Measurements from ENCODE around the gene IMP3. TPM values are rescaled to one million over a fixed set of nuclear protein-coding genes. Genes with fewer than 3 reads are reported as not detected.
"Not testable (repeated sequence)": the region's sequence is repeated elsewhere in the genome, so short reads cannot be mapped to it uniquely, and the experiment has no call there.

Gene IMP3
- total and polyA plus RNA-seq, 2 experiments from 2014 or later = 105 to 116 TPM

DNA sequence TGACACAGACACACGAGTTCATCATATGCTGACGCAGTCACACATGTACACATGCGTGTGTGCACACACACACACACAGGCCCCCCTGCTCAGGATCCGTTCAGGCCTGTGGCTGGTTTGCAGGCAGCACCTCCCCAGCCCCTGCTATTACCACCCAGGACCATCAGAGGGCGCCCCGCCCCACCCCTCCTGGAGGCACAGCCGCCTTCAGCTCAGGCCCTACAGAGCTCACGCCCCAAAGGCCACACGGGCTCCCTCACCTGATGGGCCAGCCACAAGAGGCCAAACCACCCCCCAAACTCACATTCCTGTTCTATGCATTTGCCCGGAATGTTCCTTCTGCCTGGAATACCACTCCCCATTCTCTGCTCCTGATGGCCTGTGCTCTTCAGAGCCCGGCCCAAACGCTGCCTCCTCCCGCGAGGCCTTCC is 46.2 kb upstream of the IMP3 start:
- not testable (repeated sequence) for H3K27me3 ChIP-seq; H3K27ac ChIP-seq; H3K9me3 ChIP-seq (ENCODE audit: low read depth); H3K4me1 ChIP-seq (ENCODE audit: low read depth); H3K4me3 ChIP-seq; H3K36me3 ChIP-seq
- peak; percentile 71 to 73 for DNase-seq (ENCODE audit: low read depth in 1 of 2, low spot score in 1 of 2)
- TF ChIP-seq, protein P1, sequence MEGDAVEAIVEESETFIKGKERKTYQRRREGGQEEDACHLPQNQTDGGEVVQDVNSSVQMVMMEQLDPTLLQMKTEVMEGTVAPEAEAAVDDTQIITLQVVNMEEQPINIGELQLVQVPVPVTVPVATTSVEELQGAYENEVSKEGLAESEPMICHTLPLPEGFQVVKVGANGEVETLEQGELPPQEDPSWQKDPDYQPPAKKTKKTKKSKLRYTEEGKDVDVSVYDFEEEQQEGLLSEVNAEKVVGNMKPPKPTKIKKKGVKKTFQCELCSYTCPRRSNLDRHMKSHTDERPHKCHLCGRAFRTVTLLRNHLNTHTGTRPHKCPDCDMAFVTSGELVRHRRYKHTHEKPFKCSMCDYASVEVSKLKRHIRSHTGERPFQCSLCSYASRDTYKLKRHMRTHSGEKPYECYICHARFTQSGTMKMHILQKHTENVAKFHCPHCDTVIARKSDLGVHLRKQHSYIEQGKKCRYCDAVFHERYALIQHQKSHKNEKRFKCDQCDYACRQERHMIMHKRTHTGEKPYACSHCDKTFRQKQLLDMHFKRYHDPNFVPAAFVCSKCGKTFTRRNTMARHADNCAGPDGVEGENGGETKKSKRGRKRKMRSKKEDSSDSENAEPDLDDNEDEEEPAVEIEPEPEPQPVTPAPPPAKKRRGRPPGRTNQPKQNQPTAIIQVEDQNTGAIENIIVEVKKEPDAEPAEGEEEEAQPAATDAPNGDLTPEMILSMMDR (IDR thresholded peaks at IDR 0.05; ENCODE audit: low read depth, low read length) = peak; percentile 60

DNA sequence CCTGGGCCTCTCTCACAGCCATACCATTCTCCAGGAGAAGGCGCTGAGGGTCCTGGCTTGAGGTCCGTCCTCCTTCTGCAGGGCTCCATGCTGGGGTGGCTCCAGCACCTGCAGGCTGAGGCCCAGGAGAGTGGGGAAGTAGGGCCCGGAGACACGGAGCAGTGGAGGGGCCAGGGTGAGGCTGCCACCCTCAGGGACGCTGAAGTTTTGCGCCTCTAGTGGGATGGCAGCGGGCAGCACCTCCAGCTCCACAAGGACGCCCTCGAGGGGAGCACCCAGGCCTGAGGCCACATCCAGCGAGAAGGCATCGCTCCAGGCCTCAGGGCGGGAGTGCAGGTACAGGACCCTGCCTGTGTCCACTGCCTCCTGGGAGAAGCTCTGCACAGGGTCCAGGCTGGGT is 45.2 kb upstream of the IMP3 start:
- Histone ChIP-seq H3K36me3 (no peaks in the 10 kb centered on the region), H3K4me1 (ENCODE audit: low read depth) (peaks cover 3% of the 10 kb centered on the region), H3K27ac (no peak overlapping the region), H3K27me3 (no peaks in the 10 kb centered on the region), H3K9me3 (ENCODE audit: low read depth) (no peaks in the 10 kb centered on the region), H3K4me3 (no peak overlapping the region)
- TF ChIP-seq, protein P1 (IDR thresholded peaks at IDR 0.05; ENCODE audit: low read depth, low read length) = no peak
- no peak for DNase-seq (ENCODE audit: low read depth in 1 of 2, low spot score in 1 of 2)

DNA sequence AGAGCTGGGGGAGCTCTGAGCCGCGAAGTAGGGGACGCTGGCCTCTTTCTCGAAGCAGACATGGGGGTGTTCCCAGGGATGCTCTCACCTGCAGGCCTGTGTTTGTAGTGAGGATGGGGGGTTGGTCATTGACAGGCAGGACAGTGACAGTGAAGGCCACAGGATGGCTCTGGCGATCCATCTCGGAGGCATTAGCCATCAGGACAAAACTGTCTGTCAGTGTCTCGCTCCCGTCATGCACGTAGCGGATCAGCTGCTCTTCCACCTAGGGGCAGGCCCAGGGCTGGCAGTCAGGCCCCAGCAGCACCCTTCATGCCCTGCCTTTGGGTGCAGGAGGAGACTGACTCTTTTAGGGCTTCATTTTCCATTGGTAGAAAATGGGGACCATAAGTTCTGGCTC is 44.6 kb upstream of the IMP3 start:
- Histone ChIP-seq H3K9me3 (ENCODE audit: low read depth) (no peaks in the 10 kb centered on the region), H3K4me1 (ENCODE audit: low read depth) (peaks cover 3% of the 10 kb centered on the region), H3K27ac (no peak overlapping the region), H3K4me3 (no peak overlapping the region), H3K36me3 (no peaks in the 10 kb centered on the region), H3K27me3 (no peaks in the 10 kb centered on the region)
- DNase-seq (ENCODE audit: low read depth in 1 of 2, low spot score in 1 of 2) = no peak
- TF ChIP-seq, protein P1 (IDR thresholded peaks at IDR 0.05; ENCODE audit: low read depth, low read length) = no peak

DNA sequence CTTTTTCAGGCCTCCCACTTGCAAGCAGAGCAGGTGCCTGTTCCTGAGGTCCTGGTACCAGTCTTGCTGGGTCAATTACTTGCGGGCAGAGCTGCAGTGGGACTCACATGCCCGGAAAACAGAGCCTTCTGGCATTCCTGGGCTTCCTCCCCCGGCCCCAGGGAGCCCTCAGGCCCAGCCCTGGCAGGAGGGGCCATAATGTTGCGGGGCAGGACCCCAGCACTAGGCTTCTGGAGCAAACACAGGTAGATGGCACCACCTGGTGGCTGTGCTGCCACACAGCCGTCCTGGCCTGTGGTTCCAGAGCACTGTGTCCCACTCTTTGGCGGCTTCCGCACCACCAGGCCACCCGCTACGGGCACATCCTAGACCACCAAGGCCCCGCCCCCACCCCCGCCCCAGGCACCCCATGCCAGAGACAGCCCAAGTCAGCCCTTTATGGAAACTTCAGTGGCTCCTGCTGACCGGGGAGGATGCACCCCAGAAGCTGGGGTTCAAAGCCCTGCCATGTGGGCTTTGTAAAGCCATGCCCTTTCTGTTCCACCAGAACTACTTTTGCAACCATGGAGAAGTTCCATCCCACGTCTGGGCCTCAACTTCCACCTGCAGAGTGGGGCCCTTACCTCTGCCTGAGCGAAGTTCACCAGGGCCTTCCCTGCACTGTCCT is 43.8 kb upstream of the IMP3 start:
- H3K9me3 ChIP-seq (ENCODE audit: low read depth); H3K4me3 ChIP-seq; H3K27me3 ChIP-seq; H3K4me1 ChIP-seq (ENCODE audit: low read depth); H3K36me3 ChIP-seq; H3K27ac ChIP-seq: not testable (repeated sequence)
- TF ChIP-seq, protein P1 (IDR thresholded peaks at IDR 0.05; ENCODE audit: low read depth, low read length) = peak; percentile 67
- DNase-seq (ENCODE audit: low read depth in 1 of 2, low spot score in 1 of 2) = peak; percentile 72 to 80

DNA sequence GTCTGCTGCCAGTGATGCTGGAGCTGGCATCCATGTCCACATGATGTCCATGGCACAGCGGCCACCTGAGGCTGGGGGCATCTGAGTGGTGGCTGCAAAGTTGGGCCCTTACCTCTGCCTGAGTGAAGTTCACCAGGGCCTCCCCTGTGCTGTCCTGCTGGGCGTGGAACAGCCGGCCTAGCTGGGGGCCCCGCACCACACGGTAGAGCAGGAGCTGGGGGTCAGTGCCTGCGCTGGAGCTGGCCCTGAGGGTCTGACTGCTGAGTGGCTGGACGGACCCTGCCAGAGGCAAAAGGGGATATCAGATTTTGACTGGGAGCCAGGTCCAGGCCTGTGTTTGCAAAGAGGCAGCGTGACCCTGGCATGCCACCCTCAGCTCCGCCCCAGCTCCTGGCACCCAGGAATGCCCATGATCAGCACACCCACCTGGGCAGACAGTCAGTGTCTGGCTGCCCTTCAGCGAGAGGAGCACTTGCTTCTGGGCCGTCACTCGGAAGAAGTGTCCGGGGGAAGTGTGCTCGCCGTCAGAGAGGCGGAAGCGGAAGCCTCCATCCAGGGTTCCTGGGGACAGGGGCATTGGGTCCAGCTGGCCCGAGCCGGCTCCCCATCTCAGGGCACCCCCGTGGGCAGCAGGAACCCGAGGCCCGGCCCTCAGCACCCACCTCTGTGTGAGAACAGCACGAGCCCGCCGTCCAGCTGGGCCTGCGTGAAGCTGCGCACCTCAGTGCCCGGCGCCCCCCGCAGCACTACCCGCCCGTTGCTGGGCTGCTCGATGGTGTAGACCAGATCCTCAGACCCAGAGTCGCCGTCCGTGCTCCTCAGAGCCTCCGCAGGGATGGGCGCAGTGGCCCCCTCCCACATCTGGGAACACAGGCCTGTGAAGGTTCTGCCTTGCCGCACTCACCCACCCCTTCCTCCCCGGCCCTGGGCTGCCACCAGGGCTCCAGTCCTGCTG is 42.4 kb upstream of the IMP3 start:
- H3K36me3 ChIP-seq = no peaks in the 10 kb centered on the region
- no peak for DNase-seq (ENCODE audit: low read depth in 1 of 2, low spot score in 1 of 2)

More for the DNA sequence above, 42.4 kb upstream of the IMP3 start:
- peaks cover 3% of the 10 kb centered on the region for H3K4me1 ChIP-seq (ENCODE audit: low read depth)
- H3K27ac ChIP-seq = no peak overlapping the region
- no peaks in the 10 kb centered on the region for H3K9me3 ChIP-seq (ENCODE audit: low read depth)
- no peak overlapping the region for H3K4me3 ChIP-seq
- TF ChIP-seq, protein P1 (IDR thresholded peaks at IDR 0.05; ENCODE audit: low read depth, low read length) = no peak
- H3K27me3 ChIP-seq = no peaks in the 10 kb centered on the region

Data from cardiac muscle cell (in vitro differentiated cells and primary cell).